Activated CD4-positive, alpha-beta T cell treated with anti-CD3 and anti-CD28 coated beads, Interleukin-2, amount 10 ng/mL, durations not matched to agents 24 days and 14 days (primary cell): ENCODE measurements around the gene MRGPRG. TPM values are rescaled to one million over a fixed set of nuclear protein-coding genes. Genes with fewer than 3 reads are reported as not detected.
A peak's percentile ranks its signal among the peaks of the same experiment; 100 is the strongest.

ENCODE experiments used
- DNase-seq: peaks from one replicate; pipeline ENCODE4 v3.0.0; 2022
- H3K27ac Mint-ChIP-seq: one replicate; pipeline ENCODE4 v1.8.0; 2022; ENCODE audit warnings: mild to moderate bottlenecking, mixed read lengths
- H3K27me3 Mint-ChIP-seq: one replicate; pipeline ENCODE4 v1.8.0; 2022; ENCODE audit warnings: mixed read lengths
- H3K36me3 Mint-ChIP-seq: one replicate; pipeline ENCODE4 v1.8.0; 2022; ENCODE audit warnings: low read depth, mild to moderate bottlenecking, mixed read lengths
- H3K4me1 Mint-ChIP-seq: one replicate; pipeline ENCODE4 v1.8.0; 2021; ENCODE audit warnings: mixed read lengths
- H3K4me3 Mint-ChIP-seq: one replicate; pipeline ENCODE4 v1.8.0; 2022; ENCODE audit warnings: mild to moderate bottlenecking, moderate library complexity, mixed read lengths
- H3K9me3 Mint-ChIP-seq: one replicate; pipeline ENCODE4 v1.8.0; 2021; ENCODE audit warnings: mixed read lengths
- intact Hi-C: fragments of 100-400 bp; cut with micrococcal nuclease; formaldehyde crosslinking; loops from one replicate; pipeline ENCODE4 v1.15.1; 2023
- total RNA-seq: library from RNA; stranded (reverse); gene quantifications from 2 replicates; pipeline ENCODE4 v1.2.3, GENCODE V29; 2022

The MRGPRG gene
- total RNA-seq, 1 donor from 2014 or later = not detected

DNA sequence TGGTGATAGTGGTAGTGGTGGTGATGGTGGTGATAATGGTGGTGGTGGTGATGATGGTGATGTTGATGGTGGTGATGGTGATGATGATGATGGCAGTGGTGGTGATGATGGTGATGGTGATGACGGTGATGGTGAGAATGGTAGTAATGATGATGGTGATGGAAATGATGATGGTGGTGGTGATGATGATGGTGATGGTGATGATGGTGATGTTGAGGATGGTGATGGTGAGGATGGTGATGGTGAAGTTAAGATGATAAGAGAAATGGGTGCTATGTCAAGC, 11.8 kb downstream of the MRGPRG start:
- intact Hi-C loops = no loop called here
- H3K9me3 Mint-ChIP-seq = no peaks in the 10 kb centered on the region
- no peak overlapping the region for H3K4me3 Mint-ChIP-seq
- H3K36me3 Mint-ChIP-seq = no peaks in the 10 kb centered on the region
- no peak overlapping the region for H3K27ac Mint-ChIP-seq
- no peaks in the 10 kb centered on the region for H3K4me1 Mint-ChIP-seq
- H3K27me3 Mint-ChIP-seq = peaks cover 19% of the 10 kb centered on the region
- DNase-seq = no peak

DNA sequence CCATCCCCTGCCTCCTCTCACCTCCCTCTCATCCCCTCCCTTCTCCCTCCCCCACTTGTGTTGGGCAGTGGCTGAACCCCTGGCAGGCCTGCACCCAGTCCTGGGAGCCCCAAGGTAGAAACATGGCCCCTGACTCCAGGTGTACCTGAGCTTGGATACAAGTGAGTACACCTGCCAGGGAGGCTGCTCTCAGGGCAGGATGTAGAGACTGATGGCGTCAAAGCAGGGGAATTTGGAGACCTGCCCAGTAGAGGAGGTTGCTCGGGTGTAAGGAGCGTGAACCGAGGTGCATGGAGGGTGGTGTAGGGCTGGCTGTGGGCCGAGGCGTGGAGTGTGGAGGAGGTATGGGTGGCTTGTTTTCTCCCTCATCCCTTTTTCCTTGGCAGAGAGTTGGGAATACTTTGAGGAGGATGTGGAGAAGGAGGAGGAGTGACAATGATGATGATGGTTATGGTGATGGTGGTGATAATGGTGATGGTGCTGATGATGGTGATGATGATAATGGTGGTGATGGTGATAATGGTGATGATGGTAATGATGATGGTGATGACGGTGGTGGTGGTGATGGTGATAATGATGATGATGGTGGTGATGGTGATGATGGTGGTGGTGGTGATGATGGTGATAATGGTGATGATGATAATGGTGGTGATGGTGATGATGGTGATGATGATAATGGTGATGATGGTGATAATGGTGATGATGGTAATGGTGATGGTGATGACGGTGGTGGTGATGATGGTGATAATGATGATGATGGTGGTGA, 12.3 kb downstream of the MRGPRG start:
- H3K9me3 Mint-ChIP-seq = no peaks in the 10 kb centered on the region
- H3K27ac Mint-ChIP-seq = no peak overlapping the region
- no peaks in the 10 kb centered on the region for H3K36me3 Mint-ChIP-seq
- H3K4me1 Mint-ChIP-seq = no peaks in the 10 kb centered on the region
- DNase-seq = no peak
- peaks cover 14% of the 10 kb centered on the region for H3K27me3 Mint-ChIP-seq
- H3K4me3 Mint-ChIP-seq = no peak overlapping the region
- intact Hi-C loops = no loop called here

DNA sequence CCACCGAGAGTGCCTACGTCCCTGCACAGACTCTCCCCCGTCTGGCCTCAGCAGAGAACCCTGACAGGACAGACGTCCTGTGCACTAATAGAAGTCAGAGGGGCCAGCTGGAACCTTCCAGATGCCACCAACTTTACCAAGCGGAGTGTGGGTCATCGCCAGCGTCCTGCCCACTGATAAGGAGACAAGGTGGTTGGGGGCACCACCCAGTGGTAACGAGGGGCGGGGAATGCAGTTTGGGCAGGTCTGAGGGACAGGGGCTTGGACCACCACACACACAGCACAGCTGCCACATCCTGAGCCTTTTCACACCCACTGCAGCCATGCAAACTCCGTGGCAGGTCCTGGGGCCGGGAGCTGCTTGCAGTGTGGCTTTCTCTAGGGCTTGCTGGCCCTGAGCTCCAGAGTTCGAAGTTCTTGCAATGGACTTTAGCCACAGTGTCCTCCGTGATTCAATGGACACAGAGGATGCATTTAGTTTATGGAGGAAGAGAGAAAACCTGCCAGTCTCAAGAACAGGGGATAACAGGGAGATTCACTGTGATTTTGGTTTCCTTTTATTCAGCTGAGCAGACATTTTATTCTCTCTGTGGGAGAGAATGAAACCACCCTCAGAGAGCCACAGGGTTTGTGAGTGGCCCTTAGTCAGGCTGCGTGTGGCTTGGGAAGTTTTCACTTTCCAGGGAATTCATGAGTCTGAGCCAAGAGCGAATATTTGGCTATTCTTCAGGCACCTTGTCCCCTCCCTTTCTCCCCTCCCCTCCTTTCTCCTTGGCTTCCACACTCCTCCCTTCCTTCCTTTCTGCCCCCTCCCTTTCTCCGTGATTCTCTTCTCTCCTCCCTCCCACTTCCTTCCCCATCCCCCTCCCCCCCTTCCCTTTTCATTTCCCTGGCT, 13.1 kb downstream of the MRGPRG start:
- Mint-ChIP-seq H3K36me3 (no peaks in the 10 kb centered on the region), H3K9me3 (no peaks in the 10 kb centered on the region), H3K27me3 (peaks cover 13% of the 10 kb centered on the region), H3K4me3 (no peak overlapping the region), H3K4me1 (no peaks in the 10 kb centered on the region), H3K27ac (no peak overlapping the region)
- no peak for DNase-seq
- intact Hi-C loops = no loop called here

DNA sequence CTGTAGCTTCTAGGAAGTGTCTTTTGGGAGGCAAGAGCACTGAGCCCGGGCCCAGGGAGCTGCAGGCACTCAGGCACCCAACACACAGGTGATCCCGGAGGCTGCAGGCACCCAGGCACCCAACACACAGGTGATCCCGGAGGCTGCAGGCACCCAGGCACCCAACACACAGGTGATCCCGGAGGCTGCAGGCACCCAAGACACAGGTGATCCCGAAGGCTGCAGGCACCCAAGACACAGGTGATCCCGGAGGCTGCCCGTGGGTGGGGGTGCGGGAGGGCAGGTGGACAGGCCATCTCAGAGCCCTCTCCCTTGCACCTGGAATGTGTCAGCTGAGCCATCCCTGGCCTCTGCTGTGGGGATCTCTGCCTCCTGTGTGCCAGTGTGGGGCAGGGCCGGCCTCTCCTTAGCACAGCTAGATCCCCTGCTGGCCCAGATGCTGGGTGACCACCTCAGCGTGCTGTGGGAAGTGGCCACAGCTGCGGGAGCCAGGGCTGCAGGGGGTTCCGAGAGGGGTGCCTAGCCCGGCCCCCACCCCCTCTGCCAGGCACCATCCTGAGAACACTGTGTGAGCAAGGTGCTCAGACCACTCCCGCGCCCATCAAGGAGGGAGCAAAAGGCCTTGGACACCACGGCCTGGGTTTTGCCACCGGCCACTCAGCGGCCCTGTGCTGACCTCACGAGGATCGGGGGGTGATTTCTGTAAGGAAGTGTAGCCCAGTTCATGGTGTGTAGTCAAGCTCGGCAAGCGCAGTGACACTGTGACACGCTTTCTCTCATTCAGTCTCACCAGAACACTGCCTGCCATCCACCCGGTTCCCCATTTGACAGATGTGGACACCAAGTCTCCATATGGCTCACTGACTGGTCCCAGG, 14.2 kb downstream of the MRGPRG start:
- DNase-seq = no peak
- Mint-ChIP-seq H3K27me3 (peaks cover 10% of the 10 kb centered on the region), H3K9me3 (no peaks in the 10 kb centered on the region), H3K4me3 (no peak overlapping the region), H3K36me3 (no peaks in the 10 kb centered on the region), H3K4me1 (no peaks in the 10 kb centered on the region), H3K27ac (no peak overlapping the region)
- intact Hi-C loops = no loop called here

DNA sequence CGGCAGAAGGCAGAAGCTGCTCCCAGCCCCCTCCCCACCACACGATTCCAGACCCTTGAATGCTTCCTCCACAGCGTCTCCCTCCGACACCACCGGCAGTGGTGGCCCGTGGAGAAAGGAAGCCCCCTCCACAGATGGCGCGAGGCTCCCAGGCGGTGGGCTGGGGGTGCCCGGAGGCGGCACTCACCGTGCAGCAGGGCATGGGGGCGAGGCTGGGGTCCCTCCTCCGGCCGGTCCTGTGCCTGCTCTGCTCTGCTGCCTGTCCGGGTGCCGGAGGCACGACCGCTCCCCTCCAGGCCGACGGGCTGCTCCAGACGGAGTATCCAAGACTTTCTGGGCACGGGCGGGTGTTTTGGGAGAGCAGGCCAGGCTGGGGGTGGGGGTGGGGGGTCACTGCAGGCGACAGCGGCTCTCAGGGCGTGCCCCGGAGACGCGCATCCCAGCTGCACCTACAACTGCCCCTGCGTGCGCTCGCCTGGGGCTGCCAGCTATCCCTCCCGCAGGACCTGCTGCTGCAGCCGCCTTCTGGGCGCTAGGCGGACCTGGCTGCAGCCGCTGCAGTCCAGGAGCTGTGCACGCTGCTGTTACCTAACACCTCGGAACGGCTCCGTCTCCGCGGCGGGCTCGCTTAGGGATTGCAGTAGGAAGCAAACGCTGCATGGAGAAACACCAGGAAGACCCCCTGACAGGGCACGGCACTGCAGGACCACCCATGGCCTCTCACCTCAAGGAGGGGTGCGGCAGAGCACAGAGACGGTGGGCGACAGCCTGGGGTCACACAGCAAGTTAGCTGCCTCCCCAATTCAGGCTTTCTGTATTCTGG, 15.2 kb downstream of the MRGPRG start:
- Mint-ChIP-seq H3K4me1 (no peaks in the 10 kb centered on the region), H3K36me3 (no peaks in the 10 kb centered on the region), H3K4me3 (no peak overlapping the region), H3K9me3 (no peaks in the 10 kb centered on the region), H3K27ac (no peak overlapping the region), H3K27me3 (peaks cover 10% of the 10 kb centered on the region)
- intact Hi-C loops = no loop called here
- no peak for DNase-seq

DNA sequence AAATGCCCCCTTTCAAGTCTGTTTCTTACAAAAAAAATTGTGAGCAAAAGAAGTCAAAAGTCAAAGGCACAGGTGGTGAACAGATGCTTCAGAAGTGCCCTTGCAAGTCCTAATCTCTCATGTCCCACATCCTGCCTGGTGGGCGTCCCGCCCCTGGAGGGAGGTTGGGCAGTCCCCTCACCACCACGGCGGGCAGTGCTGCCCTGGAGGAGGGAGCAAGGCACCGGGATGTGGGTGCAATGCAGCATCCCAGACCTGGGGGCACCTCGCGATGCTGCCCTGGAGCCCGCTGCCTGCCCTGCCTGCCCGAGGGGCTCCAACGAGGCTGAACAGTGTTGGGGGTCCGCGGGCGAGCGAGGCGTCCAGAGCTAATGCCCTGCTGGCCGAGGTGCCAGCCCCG, 15.9 kb downstream of the MRGPRG start:
- no peak for DNase-seq
- Mint-ChIP-seq H3K4me3 (no peak overlapping the region), H3K4me1 (no peaks in the 10 kb centered on the region), H3K27me3 (peaks cover 10% of the 10 kb centered on the region), H3K27ac (no peak overlapping the region), H3K36me3 (no peaks in the 10 kb centered on the region), H3K9me3 (no peaks in the 10 kb centered on the region)
- intact Hi-C loops = no loop called here

DNA sequence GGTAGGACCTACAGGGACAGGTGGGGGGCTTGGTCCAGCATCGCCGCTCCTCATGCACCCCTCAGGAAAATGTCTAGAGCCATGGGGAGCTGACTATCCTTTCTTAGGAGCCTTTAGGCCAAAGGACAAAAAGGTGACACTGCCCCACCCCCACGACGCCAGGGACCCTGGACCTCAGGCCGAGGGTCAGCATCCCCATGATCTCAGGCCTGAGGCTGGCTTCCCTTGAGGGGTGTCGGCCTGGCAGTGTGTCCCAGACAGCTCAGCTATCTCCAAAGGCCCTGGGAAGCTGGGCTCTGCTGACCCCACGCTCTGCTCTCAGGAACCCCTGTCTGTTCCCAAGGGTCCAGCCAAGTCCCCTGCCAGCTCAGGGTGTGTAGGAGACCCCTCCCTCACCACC, 16.3 kb downstream of the MRGPRG start:
- H3K36me3 Mint-ChIP-seq = no peaks in the 10 kb centered on the region
- intact Hi-C loops = no loop called here
- no peak overlapping the region for H3K27ac Mint-ChIP-seq
- peaks cover 10% of the 10 kb centered on the region for H3K27me3 Mint-ChIP-seq
- H3K9me3 Mint-ChIP-seq = no peaks in the 10 kb centered on the region
- H3K4me1 Mint-ChIP-seq = no peaks in the 10 kb centered on the region
- no peak overlapping the region for H3K4me3 Mint-ChIP-seq
- no peak for DNase-seq

DNA sequence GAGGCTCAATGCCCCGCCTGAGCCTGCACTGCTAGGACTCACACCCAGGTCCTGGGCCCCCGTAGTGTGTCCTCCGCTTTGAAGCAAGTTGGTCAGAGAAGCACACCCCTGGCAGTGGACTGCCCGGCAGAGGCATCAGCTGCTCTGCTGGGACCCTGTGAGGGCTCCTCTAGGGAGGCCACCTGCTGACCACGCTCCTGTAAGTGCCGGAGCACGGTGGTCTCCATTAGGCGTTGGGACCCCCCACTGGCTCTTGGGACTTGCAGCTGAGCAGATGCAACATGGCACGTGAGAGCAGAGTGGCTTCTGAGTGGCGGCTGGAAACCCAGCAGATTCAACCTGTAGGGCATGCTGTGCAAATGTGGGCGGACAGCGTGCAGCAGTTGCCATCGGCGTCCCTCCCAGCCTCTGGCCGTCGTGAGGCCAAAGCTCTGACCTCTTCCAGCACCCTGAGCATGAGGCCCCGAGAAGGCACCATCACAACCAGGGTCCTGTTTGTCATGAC, 16.9 kb downstream of the MRGPRG start:
- Mint-ChIP-seq H3K9me3 (no peaks in the 10 kb centered on the region), H3K27ac (no peak overlapping the region), H3K36me3 (no peaks in the 10 kb centered on the region), H3K27me3 (peaks cover 10% of the 10 kb centered on the region), H3K4me3 (no peak overlapping the region), H3K4me1 (no peaks in the 10 kb centered on the region)
- intact Hi-C loops = no loop called here
- DNase-seq = no peak

DNA sequence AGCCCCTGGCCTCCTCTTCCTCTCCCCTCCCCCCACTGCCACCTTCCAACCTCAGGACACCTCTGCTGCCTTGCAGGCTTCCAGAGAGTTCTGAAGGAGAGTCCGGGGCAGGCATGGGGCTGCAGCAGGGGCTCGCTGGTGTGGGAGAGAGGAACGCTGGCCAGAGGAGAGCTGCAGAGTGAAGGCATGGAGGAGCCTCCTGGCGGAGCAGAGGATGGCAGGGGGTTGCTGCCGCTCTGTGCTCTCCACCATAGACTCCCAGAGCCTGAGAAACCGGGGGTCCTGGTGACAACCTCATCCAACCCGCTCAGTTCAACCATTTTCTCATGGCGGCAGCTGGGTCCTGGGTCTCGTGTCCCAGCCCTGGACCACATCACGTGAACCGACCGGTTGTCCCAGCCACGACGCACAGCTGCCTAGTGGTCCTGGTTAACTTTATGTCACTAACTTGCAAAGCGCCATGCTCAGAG, 17.5 kb downstream of the MRGPRG start:
- Mint-ChIP-seq H3K4me3 (no peak overlapping the region), H3K36me3 (no peaks in the 10 kb centered on the region), H3K27me3 (peaks cover 10% of the 10 kb centered on the region), H3K27ac (no peak overlapping the region), H3K4me1 (no peaks in the 10 kb centered on the region), H3K9me3 (no peaks in the 10 kb centered on the region)
- intact Hi-C loops = no loop called here
- DNase-seq = no peak

DNA sequence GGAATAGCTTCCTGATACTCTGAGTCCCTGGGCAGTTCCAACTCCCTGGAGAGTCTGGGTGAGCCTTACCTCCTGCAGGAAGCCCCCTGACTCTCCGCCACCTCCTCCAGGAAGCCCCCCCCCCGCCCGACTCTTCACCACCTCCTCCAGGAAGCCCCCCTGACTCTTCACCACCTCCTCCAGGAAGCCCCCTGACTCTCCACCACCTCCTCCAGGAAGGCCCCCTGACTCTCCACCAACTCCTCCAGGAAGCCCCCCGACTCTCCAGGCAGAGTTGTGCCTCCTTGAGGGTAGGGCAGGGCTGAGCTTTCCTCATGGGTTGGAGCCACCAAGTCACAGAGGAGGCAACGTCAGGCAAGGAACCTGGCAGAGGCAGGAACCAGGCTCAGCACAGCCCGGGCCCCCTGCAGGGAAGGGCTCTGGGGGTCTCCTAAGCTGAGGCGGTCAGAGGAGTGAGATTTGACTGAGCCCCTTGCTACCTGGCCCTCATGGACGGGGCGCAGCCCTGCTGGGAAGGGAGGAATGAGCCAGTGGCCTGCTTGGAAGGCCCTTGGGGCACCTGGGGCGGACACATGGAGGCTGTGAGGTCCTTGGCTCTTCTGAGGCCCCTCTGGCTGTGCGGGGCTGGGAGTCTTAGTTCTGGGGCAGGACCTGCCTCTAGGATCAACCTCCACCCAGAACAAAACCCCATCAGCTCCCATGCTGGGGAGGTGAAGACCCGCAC, 18.1 kb downstream of the MRGPRG start:
- Mint-ChIP-seq H3K27me3 (peaks cover 10% of the 10 kb centered on the region), H3K27ac (no peak overlapping the region), H3K36me3 (no peaks in the 10 kb centered on the region), H3K4me1 (no peaks in the 10 kb centered on the region), H3K4me3 (no peak overlapping the region), H3K9me3 (no peaks in the 10 kb centered on the region)
- DNase-seq = no peak
- intact Hi-C loops = no loop called here

DNA sequence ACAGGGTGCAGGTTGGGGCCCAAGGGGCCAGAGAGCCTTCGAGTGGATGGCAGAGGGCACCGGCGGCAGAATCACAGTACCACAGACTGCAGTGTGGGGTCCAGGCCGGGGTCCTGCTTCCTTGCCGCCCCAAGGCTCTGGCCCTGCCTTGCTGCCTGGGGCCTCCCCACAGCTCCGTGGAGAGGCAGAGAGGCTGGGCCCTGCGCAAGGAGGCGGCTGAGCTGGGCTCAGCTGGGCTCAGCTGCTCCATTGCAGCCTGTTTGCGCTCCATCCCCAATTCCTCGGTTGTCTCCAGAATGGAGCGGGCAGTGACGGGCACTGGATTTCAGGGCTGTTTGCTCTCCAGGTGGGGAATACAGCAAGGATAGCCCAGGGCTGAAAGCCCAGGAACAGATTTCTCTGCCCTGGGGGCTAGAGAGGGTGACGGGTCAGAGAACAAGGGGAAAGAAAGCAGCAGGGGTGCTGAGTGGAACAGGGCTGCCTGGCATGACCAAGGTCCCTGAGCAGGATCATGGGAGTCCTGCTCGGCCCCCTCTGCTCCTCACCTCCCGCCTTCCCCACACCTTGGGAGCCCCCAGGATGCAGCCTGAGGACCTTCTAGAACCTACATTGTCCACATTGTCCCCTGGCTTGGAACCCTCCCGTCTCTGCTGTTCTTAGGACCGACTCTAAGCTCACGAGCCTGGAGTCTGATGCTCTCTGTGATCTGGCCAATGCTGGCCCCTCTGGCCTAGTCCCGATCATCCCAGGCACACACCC, 18.9 kb downstream of the MRGPRG start:
- Mint-ChIP-seq H3K27me3 (peaks cover 9% of the 10 kb centered on the region), H3K36me3 (no peaks in the 10 kb centered on the region), H3K4me1 (no peaks in the 10 kb centered on the region), H3K27ac (peak overlapping the region; percentile 20), H3K9me3 (no peaks in the 10 kb centered on the region), H3K4me3 (no peak overlapping the region)
- intact Hi-C loops = no loop called here
- no peak for DNase-seq

DNA sequence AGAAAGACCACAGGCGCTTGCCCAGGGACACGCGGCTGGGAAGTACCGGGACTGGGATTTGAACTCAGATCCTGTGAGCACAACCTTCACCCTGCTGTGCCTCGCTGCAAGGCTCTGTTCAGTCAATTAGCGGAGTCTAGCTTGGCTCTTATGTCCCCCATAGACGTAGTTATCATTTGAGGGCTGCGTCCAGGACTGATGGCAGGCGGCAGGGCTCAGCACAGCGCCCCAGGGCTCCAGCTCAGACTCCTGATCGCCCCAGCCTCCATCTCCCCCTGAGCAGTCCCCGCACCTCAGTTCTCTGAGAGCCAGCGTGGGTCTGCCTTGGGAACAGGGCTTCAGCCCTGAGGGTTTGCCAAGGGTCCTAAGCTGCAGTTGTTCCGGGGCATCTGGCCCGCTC, 19.8 kb downstream of the MRGPRG start:
- Mint-ChIP-seq H3K9me3 (no peaks in the 10 kb centered on the region), H3K27ac (no peak overlapping the region), H3K4me3 (no peak overlapping the region), H3K36me3 (no peaks in the 10 kb centered on the region), H3K4me1 (no peaks in the 10 kb centered on the region), H3K27me3 (peaks cover 9% of the 10 kb centered on the region)
- DNase-seq = no peak
- intact Hi-C loops = no loop called here
